Omental fat pad (tissue), 4 donors: ENCODE results near the gene ATP8B1. TPM values are rescaled to one million over a fixed set of nuclear protein-coding genes. Genes with fewer than 3 reads are reported as not detected.

ENCODE experiments used
- ATAC-seq: fragments of 150-250 bp; one replicate; pipeline ENCODE4 v1.9.1; 2016; ENCODE audit warnings: mild to moderate bottlenecking, moderate library complexity; ENCODE audit not compliant: low FRiP score
- DNase-seq: peaks from one replicate; pipeline ENCODE4 v3.0.0-alpha.2; 2019; ENCODE audit warnings: low spot score
- total RNA-seq, 4 donors: library from RNA; depleted of rRNA; stranded (reverse); fragments of >200 nt; gene quantifications; one replicate each; pipeline ENCODE4 v1.1.0, GENCODE V29; 2016
- TF ChIP-seq, protein P1 (sequence below), 3 donors: fragments of 450-650 bp; IDR thresholded peaks; one replicate each; pipeline ENCODE4 v1.5.1; 2016 to 2017; ENCODE audit warnings: antibody characterized with exemption in 3 of 3, mild to moderate bottlenecking in 3 of 3, moderate library complexity in 2 of 3

Gene ATP8B1
- total RNA-seq, 4 donors from 2014 or later, result 6.3 to 21.8 (median 7.9) TPM

DNA sequence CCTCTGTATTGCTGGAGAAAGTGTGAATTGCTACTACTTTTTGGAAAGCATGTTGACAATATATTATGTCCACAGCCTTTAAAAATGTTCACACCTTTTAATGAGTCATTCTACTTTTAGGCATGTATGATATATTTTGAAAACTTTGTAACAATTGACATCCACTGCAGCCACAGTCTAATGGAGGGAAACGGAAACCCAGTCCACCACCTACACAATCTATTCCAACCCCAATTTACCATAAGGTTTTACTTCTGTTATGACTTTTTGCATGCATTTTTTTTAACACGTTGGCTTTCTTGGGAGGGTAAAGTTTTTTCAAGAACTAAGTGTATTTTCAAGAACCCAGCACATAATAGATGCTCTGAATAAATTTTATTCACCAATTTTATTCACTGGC, 38.5 kb upstream of the ATP8B1 start:
- TF ChIP-seq, protein P1, sequence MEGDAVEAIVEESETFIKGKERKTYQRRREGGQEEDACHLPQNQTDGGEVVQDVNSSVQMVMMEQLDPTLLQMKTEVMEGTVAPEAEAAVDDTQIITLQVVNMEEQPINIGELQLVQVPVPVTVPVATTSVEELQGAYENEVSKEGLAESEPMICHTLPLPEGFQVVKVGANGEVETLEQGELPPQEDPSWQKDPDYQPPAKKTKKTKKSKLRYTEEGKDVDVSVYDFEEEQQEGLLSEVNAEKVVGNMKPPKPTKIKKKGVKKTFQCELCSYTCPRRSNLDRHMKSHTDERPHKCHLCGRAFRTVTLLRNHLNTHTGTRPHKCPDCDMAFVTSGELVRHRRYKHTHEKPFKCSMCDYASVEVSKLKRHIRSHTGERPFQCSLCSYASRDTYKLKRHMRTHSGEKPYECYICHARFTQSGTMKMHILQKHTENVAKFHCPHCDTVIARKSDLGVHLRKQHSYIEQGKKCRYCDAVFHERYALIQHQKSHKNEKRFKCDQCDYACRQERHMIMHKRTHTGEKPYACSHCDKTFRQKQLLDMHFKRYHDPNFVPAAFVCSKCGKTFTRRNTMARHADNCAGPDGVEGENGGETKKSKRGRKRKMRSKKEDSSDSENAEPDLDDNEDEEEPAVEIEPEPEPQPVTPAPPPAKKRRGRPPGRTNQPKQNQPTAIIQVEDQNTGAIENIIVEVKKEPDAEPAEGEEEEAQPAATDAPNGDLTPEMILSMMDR (IDR thresholded peaks at IDR 0.05), result no peak
- DNase-seq (no peak), ATAC-seq (no peak)

DNA sequence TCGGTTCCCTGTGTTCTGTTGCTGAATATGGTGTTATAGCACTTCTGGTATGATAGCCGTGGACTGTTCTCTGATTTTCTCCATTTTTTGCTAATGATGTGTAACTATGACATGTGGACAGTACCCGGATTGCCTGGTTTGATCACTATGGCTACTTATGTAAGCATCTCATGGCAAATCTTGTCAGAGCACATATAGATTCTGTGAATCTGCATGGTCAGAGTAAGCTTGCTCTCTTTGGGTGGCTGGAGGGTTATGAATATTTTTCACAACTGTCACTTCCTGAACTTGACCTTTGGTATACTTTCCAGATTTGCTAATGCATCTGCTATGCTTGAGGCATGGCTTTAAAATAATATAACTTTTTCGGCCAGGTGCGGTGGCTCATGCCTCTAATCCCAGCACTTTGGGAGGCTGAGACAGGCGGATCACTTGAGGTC, 36.8 kb upstream of the ATP8B1 start:
- ATAC-seq (no peak), DNase-seq (no peak)
- TF ChIP-seq, protein P1 (IDR thresholded peaks at IDR 0.05), result no peak

DNA sequence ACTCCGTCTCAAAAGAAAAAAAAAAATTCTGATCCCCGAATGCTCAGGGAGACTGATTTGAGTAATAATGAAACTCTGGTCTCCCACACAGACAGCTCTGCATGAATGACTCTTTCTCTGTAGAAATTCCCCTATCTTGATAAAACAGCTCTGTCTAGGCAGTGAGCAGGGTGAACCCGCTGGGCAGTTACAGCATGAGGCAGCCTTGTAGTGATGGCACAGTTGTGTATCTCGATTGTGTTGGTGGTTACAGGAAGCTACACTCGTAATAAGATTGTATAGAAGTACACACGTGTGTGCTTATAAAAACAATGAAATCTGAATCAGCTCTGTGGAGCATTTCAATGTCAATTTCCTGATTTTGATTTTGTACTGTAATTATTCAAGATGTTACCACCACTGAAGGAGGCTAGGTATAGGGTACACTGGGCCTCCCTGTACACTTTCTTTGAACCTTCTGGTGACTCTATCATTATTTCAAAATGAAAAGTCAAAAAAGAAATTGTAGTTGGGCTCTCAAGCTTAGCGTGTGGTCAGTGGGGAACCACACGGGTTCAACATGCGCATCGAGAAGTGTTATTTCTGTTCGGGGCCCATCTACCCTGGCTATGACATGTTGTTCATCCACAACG, 34.9 kb upstream of the ATP8B1 start:
- TF ChIP-seq, protein P1 (IDR thresholded peaks at IDR 0.05), result no peak
- ATAC-seq, result no peak
- no peak for DNase-seq

DNA sequence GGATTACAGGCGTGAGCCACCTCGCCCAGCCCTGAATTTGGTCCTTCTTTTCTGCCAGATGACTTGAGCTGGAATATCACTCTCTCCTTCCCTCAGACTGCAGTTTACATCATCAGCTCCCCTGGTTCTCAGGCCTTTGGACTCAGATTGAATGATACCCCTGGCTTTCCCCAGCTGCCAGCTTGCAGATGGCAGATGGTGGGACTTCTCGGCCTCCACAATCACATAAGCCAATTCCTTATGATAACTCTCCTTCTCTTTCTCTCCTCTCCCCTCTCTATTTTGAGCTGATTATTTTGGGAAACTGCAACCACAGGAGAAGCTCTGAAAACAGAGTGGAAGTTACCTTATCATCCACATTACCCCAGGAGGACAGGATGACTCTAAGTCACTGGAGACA, 33.4 kb upstream of the ATP8B1 start:
- TF ChIP-seq, protein P1 (IDR thresholded peaks at IDR 0.05), result no peak
- no peak for DNase-seq
- no peak for ATAC-seq

DNA sequence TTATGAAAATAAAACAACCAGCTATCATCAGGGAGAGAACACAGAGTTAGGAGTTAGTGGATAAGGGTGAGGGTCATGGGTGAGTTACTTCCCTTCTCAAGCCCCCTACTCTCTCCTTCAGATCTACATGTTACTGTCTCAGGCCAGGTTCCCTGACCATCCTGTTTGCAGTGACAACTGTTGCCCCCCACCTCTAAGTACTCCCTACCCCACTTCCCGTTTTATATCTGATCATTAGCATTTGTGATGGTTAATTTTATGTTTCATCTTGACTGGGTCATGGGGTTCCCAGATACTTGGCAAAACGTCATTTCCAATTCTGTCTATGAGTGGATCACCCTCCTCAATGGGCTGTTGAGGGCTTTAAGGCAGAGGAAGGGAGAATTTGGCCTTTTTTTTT, 32.8 kb upstream of the ATP8B1 start:
- TF ChIP-seq, protein P1 (IDR thresholded peaks at IDR 0.05), result no peak
- no peak for DNase-seq
- no peak for ATAC-seq

DNA sequence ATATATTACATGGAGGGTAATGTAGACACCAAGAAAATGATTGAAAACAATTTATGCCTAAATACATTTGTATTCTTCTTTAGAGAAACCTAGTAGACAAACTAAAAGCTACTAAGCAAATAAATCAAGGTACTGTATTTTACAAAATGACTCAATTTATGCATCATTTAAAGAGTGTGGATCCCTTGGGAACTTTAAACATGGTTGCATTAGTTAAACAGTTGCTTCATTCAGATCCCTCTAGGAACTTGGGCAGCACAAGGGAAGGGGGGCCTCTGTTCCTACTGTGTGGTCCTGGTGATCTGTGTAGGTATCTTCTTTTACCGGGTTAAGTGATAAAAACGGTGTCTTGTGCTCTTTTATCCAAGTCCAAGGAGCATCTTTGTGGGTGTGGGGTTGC, 31.5 kb upstream of the ATP8B1 start:
- ATAC-seq (no peak), DNase-seq (no peak)
- TF ChIP-seq, protein P1 (IDR thresholded peaks at IDR 0.05), result no peak

DNA sequence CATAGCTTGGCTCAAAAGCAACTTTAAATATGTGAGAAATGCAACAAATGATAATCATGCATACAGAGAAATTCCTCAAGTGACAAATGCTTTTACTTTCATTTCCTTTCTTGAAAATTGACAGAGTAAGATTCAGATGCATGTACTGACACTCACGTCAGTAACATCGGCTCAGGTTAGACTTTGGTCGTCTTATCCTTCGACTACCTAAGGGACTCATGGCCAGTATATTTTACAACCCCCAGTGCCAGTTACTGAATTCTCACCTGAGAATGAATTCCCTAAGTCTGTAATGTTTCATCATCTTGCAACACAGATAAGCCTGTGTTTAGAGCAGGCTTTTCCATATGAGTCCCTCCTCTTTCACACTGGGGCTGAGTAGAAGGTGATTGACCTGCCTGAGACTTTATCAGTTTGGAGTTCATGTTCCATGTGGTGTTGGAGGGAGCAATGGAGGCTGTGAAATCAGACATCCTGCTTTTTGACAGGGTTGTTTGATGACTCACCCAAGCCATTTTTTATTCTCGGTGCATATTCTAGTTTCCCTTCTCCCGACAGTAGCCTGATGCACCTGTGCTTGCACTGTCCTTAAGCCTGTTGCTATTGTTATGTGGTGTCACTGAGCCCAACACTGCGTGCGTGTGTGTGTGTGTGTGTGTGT, 30.5 kb upstream of the ATP8B1 start:
- TF ChIP-seq, protein P1 (IDR thresholded peaks at IDR 0.05), result no peak
- ATAC-seq (peak; percentile 85), DNase-seq (no peak)
